ENCODE results near the gene CES4A. TPM values are rescaled to one million over a fixed set of nuclear protein-coding genes. Genes with fewer than 3 reads are reported as not detected.
"Not testable (repeated sequence)": the region's sequence is repeated elsewhere in the genome, so short reads cannot be mapped to it uniquely, and the experiment has no call there.

CES4A gene
- total and polyA plus RNA-seq, 7 donors = 4.2 to 41.3 (median 6.0) TPM

DNA sequence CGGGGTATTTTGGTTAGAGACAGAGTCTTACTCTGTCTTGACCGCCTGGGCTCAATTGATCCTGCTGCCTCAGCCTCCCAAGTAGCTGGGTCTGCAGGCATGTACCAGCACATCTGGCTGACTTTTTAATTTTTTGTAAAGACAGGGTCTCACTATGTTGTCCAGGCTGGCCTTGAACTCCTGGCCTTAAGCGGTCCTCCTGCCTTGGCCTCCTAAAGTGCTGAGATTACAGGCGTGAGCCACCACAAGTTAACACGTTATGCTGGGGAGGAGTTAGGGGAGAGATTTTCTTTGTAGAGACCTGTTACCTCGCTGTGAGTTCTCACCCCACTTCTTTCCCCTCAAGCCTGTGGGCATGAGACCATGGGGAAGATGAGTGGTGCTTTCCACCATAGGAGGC lies 1.8 kb upstream of the CES4A start:
- Histone ChIP-seq H3K27ac (no peak overlapping the region), H3K36me3 (ENCODE audit: insufficient read depth in 1 of 2, low read depth in 1 of 2) (peaks cover 0 to 3% of the 10 kb centered on the region in 2 donors), H3K4me1 (no peaks in the 10 kb centered on the region), H3K27me3 (ENCODE audit: insufficient read depth in 3 of 3, low read length in 2 of 3) (no peaks in the 10 kb centered on the region), H3K9me3 (no peaks in the 10 kb centered on the region), H3K4me3 (no peak overlapping the region)
- ATAC-seq = no peak
- intact Hi-C loops (cut with DNase I) = no loop called here
- DNase-seq = no peak
- TF ChIP-seq CTCF (IDR thresholded peaks at IDR 0.05) = no peak
- WGBS, 3 donors = 92 to 99% (median 93%) methylated on average over 6 of the region's 6 CpGs

- Histone ChIP-seq H3K4me1 (peaks cover 8% of the 10 kb centered on the region), H3K4me3 (no peak overlapping the region), H3K9me3 (no peaks in the 10 kb centered on the region), H3K27ac (no peak overlapping the region), H3K27me3 (ENCODE audit: insufficient read depth in 3 of 3, low read length in 2 of 3) (no peaks in the 10 kb centered on the region), H3K36me3 (ENCODE audit: insufficient read depth in 1 of 2, low read depth in 1 of 2) (no peaks in the 10 kb centered on the region)
- TF ChIP-seq CTCF (IDR thresholded peaks at IDR 0.05) = no peak
- DNase-seq (no peak), ATAC-seq (no peak)
- 76 to 91% (median 85%) methylated on average over 2 of the region's 2 CpGs for WGBS, 3 donors
- intact Hi-C loops (cut with DNase I) = no loop called here
Measured at GRCh38 chr16:66991545-66992077, 3.2 kb downstream of the CES4A start.

- intact Hi-C loops (cut with DNase I); DNase-seq; H3K27me3 ChIP-seq (ENCODE audit: insufficient read depth in 3 of 3, low read length in 2 of 3); ATAC-seq; H3K4me3 ChIP-seq; H3K9me3 ChIP-seq; H3K36me3 ChIP-seq (ENCODE audit: insufficient read depth in 1 of 2, low read depth in 1 of 2); H3K27ac ChIP-seq; H3K4me1 ChIP-seq: not testable (repeated sequence)
- WGBS, 3 donors = 86 to 97% (median 94%) methylated on average over 11 to 12 of the region's 12 CpGs
Measured at GRCh38 chr16:66993558-66993957, 5.2 kb downstream of the CES4A start.

DNA sequence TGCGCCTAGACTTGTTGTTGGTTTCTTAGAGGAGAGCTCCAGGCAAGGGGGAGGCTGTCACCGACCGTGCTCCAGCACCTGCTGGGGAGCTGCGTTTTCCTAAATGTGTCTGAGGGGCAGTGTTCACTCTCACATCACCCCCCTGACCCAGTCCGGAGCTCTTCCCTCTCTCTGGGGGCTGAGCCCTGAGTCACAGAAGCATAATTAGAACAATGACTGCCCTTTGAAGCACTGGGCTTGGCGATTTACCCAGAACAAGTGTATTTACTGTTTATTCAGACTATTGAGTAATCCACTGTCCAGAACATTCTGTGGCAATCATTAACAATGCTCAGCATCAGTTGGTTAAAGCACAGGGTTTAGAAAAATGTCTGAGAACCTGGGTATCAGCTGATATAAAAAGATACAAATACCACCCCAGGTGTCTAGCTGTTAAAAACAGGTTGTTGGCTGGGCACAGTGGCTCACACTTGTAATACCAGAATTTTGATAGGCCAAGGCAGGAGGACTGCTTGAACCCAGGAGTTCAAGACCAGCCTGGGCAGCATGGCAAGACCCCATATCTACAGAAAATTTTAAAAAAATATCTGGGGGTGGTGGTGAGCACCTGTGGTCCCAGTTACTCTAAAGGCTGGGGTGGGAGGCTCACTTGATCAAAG lies 8.1 kb downstream of the CES4A start:
- no peaks in the 10 kb centered on the region for H3K27me3 ChIP-seq (ENCODE audit: insufficient read depth in 3 of 3, low read length in 2 of 3)
- ATAC-seq = peak; percentile 89 to 93 (median 92)
- no peaks in the 10 kb centered on the region for H3K36me3 ChIP-seq (ENCODE audit: insufficient read depth in 1 of 2, low read depth in 1 of 2)
- H3K27ac ChIP-seq = peak overlapping the region; percentile 60
- H3K4me3 ChIP-seq = no peak overlapping the region
- TF ChIP-seq CTCF (IDR thresholded peaks at IDR 0.05) = no peak
- intact Hi-C loops (cut with DNase I) = no loop called here
- no peaks in the 10 kb centered on the region for H3K9me3 ChIP-seq
- peaks cover 9% of the 10 kb centered on the region for H3K4me1 ChIP-seq
- WGBS, 3 donors = 33 to 45% (median 42%) methylated on average over 6 of the region's 6 CpGs
- peak; percentile 66 to 86 for DNase-seq

- 26 to 37% (median 35%) methylated on average over 3 of the region's 3 CpGs for WGBS, 3 donors
- Histone ChIP-seq H3K9me3 (no peaks in the 10 kb centered on the region), H3K4me1 (peaks cover 9% of the 10 kb centered on the region), H3K27ac (peak overlapping the region; percentile 60), H3K36me3 (ENCODE audit: insufficient read depth in 1 of 2, low read depth in 1 of 2) (no peaks in the 10 kb centered on the region), H3K4me3 (no peak overlapping the region), H3K27me3 (ENCODE audit: insufficient read depth in 3 of 3, low read length in 2 of 3) (no peaks in the 10 kb centered on the region)
- peak; percentile 21 to 63 (median 58) for ATAC-seq
- intact Hi-C loops (cut with DNase I) = no loop called here
- TF ChIP-seq CTCF (IDR thresholded peaks at IDR 0.05) = no peak
- DNase-seq = no peak
Measured at GRCh38 chr16:66996983-66997358, 8.6 kb downstream of the CES4A start.
